ENCODE results near the gene SS18L1. TPM values are rescaled to one million over a fixed set of nuclear protein-coding genes. Genes with fewer than 3 reads are reported as not detected.

Gene SS18L1
- total RNA-seq, 1 donor from 2014 or later, result 8.7 TPM

DNA sequence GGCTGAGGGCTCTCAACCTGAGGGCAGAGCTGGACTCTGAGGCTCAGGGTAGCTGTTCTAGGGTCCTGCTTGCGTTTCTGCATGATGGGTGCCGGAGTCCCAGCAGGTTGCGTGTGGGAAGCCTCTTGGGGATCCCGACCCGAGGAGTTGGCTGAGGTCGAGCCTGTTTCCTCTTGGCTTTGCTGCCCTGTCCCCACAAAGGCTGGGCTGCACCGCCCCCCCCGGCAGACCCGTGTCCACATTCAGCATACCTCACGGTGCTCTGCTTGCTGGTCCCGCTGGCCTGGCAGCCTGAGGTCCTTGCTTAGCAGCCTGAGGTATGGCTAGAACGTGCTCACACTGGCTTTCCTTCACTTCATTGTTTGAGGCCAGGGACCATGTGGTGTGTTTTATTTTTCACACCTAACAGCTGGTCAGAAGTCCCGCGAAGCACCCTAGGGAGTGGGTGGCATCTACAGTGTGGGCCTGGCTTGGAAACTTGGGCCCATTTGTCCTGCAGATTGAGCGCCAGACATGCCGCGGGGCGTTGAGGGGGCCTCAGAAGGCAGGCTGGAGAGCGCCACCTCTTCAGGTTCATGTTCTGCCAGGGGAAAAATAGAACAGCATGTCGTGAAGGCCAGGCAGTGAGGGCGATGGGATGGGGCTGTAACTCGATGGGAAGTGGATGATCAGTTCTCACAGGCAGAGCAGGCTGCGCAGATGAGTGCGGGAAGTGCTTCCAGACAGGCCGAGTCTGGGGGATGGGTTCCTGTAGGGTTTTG, 11.8 kb upstream of the SS18L1 start:
- H3K36me3 ChIP-seq (ENCODE audit: control insufficient read depth, insufficient read depth, low read length), result peaks cover 49% of the 10 kb centered on the region
- TF ChIP-seq, protein P1, sequence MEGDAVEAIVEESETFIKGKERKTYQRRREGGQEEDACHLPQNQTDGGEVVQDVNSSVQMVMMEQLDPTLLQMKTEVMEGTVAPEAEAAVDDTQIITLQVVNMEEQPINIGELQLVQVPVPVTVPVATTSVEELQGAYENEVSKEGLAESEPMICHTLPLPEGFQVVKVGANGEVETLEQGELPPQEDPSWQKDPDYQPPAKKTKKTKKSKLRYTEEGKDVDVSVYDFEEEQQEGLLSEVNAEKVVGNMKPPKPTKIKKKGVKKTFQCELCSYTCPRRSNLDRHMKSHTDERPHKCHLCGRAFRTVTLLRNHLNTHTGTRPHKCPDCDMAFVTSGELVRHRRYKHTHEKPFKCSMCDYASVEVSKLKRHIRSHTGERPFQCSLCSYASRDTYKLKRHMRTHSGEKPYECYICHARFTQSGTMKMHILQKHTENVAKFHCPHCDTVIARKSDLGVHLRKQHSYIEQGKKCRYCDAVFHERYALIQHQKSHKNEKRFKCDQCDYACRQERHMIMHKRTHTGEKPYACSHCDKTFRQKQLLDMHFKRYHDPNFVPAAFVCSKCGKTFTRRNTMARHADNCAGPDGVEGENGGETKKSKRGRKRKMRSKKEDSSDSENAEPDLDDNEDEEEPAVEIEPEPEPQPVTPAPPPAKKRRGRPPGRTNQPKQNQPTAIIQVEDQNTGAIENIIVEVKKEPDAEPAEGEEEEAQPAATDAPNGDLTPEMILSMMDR (IDR thresholded peaks at IDR 0.05; ENCODE audit: insufficient read depth, low read length, severe bottlenecking), result no peak
- no peak for DNase-seq (ENCODE audit: low read depth)
- no peak for FAIRE-seq
- H3K4me3 ChIP-seq (ENCODE audit: low read depth, low read length), result no peak overlapping the region
- H3K27me3 ChIP-seq (ENCODE audit: control insufficient read depth, insufficient read depth, low read length), result no peaks in the 10 kb centered on the region

DNA sequence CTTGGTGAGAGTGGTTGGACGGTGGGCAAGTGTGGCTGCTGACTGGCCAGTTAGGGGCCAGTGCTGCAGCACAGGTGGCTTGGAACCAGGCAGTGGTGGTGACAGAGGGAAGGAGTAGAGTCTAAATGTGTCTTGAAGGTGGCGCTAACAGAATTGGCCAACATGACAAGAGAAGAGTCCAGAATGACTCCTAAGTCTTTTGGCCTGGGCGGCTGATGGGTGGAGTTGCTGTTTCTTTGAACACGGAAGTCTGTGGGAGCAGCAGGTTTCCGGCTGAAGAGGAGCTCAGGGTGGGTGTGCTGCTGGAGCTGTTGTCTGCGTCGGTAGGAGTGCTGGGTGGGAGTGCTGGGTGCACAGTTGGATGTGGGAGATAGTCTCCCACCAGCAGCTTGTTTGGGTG, 11.1 kb upstream of the SS18L1 start:
- FAIRE-seq (no peak), DNase-seq (ENCODE audit: low read depth) (no peak)
- TF ChIP-seq, protein P1 (IDR thresholded peaks at IDR 0.05; ENCODE audit: insufficient read depth, low read length, severe bottlenecking), result no peak
- H3K4me3 ChIP-seq (ENCODE audit: low read depth, low read length), result no peak overlapping the region
- H3K36me3 ChIP-seq (ENCODE audit: control insufficient read depth, insufficient read depth, low read length), result peaks cover 52% of the 10 kb centered on the region
- no peaks in the 10 kb centered on the region for H3K27me3 ChIP-seq (ENCODE audit: control insufficient read depth, insufficient read depth, low read length)

DNA sequence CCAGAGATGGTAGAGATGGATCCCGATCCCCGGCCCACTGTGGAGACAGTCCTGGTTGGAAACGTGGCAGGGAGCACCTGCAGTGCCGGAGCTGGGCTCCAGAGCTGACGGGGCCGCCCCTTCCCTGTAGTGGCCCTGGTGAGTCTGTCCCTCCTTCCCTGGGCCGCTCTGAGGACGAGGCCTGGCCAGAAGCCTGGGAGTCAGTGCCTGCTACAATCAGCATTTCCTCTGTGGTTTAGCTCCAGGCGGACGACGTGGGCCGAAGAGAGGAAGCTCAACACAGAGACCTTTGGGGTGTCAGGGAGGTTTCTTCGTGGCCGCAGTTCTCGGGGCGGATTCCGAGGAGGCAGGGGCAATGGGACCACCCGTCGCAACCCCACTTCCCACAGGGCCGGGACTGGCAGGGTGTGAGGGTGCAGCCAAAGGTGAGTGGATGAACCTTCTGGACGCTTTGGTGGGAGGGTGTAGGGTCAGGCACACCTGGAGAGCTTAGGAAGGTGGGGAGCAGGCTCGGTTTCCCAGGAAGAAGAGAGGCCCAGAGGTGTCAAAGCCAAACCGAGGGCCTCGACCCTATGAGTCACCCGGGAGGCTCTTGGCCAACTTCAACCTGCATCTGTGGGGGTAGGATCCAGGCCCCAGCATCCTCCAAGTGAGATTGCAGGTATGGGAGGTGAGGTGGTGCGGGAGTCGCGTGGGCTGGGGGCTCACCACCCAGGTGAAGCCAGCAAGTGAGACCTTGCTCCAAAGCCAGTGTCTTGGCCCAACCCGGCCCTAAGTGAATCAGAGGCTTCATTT, 10.3 kb upstream of the SS18L1 start:
- FAIRE-seq (no peak), DNase-seq (ENCODE audit: low read depth) (no peak)
- H3K27me3 ChIP-seq (ENCODE audit: control insufficient read depth, insufficient read depth, low read length), result no peaks in the 10 kb centered on the region
- TF ChIP-seq, protein P1 (IDR thresholded peaks at IDR 0.05; ENCODE audit: insufficient read depth, low read length, severe bottlenecking), result no peak
- no peak overlapping the region for H3K4me3 ChIP-seq (ENCODE audit: low read depth, low read length)
- peaks cover 53% of the 10 kb centered on the region for H3K36me3 ChIP-seq (ENCODE audit: control insufficient read depth, insufficient read depth, low read length)

GRCh38 chr20:62133864-62134263, 9.7 kb upstream of the SS18L1 start:
- Histone ChIP-seq H3K4me3 (ENCODE audit: low read depth, low read length) (no peak overlapping the region), H3K36me3 (ENCODE audit: control insufficient read depth, insufficient read depth, low read length) (peaks cover 54% of the 10 kb centered on the region), H3K27me3 (ENCODE audit: control insufficient read depth, insufficient read depth, low read length) (no peaks in the 10 kb centered on the region)
- TF ChIP-seq, protein P1 (IDR thresholded peaks at IDR 0.05; ENCODE audit: insufficient read depth, low read length, severe bottlenecking), result no peak
- FAIRE-seq (no peak), DNase-seq (ENCODE audit: low read depth) (no peak)

- TF ChIP-seq, protein P1 (IDR thresholded peaks at IDR 0.05; ENCODE audit: insufficient read depth, low read length, severe bottlenecking), result no peak
- DNase-seq (ENCODE audit: low read depth) (no peak), FAIRE-seq (no peak)
- H3K27me3 ChIP-seq (ENCODE audit: control insufficient read depth, insufficient read depth, low read length), result no peaks in the 10 kb centered on the region
- peaks cover 59% of the 10 kb centered on the region for H3K36me3 ChIP-seq (ENCODE audit: control insufficient read depth, insufficient read depth, low read length)
- no peak overlapping the region for H3K4me3 ChIP-seq (ENCODE audit: low read depth, low read length)
Observed at GRCh38 chr20:62134735-62135231, 8.8 kb upstream of the SS18L1 start.

Measured in bronchial epithelial cell (primary cell).